ENCODE measurements around the gene CTAGE8.
"Not testable (repeated sequence)": the region's sequence is repeated elsewhere in the genome, so short reads cannot be mapped to it uniquely, and the experiment has no call there.

CTAGE8 gene, protein sequence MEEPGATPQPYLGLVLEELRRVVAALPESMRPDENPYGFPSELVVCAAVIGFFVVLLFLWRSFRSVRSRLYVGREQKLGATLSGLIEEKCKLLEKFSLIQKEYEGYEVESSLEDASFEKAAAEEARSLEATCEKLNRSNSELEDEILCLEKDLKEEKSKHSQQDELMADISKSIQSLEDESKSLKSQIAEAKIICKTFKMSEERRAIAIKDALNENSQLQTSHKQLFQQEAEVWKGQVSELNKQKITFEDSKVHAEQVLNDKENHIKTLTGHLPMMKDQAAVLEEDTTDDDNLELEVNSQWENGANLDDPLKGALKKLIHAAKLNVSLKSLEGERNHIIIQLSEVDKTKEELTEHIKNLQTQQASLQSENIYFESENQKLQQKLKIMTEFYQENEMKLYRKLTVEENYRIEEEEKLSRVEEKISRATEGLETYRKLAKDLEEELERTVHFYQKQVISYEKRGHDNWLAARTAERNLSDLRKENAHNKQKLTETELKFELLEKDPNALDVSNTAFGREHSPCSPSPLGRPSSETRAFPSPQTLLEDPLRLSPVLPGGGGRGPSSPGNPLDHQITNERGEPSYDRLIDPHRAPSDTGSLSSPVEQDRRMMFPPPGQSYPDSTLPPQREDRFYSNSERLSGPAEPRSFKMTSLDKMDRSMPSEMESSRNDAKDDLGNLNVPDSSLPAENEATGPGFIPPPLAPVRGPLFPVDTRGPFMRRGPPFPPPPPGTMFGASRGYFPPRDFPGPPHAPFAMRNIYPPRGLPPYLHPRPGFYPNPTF

DNA sequence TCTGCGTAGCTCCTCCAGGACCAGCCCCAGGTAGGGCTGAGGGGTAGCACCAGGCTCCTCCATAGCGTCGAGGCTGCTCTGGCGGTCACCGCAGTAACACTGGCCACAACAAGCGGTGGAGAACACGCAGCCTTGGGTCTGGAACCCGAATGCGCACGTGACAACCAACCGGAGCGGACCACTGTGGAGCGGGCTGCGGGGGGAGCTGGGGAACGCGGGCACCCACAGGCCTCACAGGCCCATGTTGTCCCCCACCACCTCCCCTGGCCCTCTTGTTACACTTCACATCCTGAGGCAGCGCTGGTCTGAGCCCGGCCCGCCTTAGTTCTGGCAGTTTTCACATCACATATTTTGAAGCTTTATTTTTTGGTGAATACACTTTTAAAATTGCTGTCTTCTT, at the start of gene CTAGE8:
TSS of gene CTAGE8 (minus strand) at position 101 of the 400 bp plus-strand sequence. CDS start at position 63, 38 bp downstream.
- not testable (repeated sequence) for DNase-seq (ENCODE audit: low read depth in 3 of 3)

DNA sequence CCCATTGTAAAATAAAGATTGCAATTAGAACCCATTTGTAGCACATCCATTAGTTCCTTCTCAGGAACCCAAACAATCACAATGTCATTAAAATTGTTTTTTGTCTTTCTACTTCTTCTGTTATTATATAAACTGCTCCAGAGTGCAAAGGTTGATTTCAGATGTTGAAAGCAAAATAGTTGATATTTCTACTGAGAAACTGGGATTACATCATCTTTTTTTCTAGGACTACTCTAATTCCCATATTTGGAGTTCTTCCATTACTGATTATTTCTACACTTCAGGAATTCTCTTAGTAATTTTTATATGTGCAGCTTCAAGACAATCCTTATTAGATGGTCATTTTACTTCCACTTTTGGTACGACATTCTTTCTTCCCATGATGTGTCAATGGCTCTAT, 48.4 kb upstream of the CTAGE8 start:
- not testable (repeated sequence) for DNase-seq (ENCODE audit: low read depth in 3 of 3)

- not testable (repeated sequence) for DNase-seq (ENCODE audit: low read depth in 3 of 3)
Measured at GRCh38 chr7:144311872-144312469, 42.9 kb upstream of the CTAGE8 start, which contains the start of gene OR2A1. OR2A1 (plus strand) TSS chr7:144312419; CDS start chr7:144318125, 5,706 bp downstream.

DNA sequence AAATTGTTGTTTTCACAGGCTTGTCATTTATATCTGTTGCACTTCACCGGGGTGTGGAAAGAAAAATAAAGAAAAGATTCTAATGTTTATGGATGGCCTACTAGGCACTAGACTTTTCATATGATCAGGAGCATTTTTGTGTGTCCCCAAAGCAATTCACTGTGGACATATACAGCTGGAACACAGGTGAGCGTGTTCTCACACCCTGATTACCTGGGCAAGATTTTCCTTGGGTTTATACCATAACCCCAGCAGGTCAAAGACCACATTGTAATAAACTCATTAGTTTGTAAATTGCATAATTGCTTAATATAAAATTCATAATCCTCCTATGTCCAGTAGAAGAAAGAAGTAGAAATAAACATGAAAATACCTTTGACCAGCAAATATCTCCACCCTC, 42.1 kb upstream of the CTAGE8 start:
- DNase-seq (ENCODE audit: low read depth in 3 of 3), result not testable (repeated sequence)

DNA sequence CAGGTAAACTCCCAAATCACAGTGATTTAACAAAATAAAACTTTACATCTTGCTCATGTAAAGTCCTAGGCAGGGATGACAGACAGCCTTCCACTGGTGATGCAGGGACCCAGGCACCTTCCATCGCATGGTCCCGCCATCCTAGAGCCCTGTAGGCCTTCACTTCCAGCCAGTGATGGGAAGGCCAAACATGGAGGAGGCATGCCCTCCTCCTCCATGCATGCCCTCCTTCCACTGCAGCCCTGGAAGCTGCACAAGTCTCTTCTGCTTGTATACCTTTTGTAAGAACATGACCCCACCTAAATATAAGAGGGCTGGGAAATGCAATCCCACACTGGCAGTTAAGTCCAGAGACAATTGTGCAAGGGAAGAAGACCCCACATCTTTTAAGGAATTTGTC, 40.6 kb upstream of the CTAGE8 start:
- DNase-seq (ENCODE audit: low read depth in 3 of 3), result not testable (repeated sequence)

DNA sequence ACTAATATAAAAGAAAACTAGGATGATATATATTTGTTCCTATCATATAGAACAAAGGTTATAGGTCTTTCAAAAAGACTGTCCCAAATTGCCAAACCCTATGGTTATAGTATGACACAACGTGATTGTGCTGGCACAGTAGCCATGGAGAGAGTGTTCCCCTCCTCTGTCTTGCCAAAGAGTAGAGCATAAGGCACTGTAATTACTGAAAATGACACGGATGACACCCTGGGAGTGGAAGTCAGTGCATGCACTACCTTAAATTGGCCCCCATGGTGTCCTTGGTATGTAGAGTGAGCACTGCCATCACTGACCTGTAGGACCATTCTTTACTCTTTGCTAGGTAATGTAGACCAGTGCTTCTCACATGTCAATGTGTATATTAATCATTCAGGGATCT, 36.1 kb upstream of the CTAGE8 start:
- DNase-seq (ENCODE audit: low read depth in 3 of 3), result not testable (repeated sequence)

DNA sequence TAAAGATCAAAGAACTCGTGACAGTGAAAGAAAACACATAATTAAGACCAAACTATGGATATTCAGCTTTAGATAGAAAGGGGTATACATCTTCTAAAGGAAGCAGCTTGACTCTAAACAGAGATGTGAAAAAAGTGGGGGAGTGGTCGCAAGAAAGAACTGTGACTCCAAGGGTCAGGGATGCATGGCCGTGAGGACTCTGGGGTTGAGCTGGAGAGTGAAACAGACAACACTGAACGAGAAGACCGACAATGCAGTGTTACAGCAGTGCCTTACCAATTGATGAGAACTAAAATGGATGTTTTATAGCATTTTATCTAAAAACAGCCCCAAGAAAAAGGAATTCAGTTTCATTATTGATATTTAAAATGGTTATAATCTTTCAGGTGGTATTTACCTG, 34.5 kb upstream of the CTAGE8 start:
- not testable (repeated sequence) for DNase-seq (ENCODE audit: low read depth in 3 of 3)

- DNase-seq (ENCODE audit: low read depth in 3 of 3), result not testable (repeated sequence)
Measured at GRCh38 chr7:144302578-144303303, 33.7 kb upstream of the CTAGE8 start.

GRCh38 chr7:144293794-144294499, 24.9 kb upstream of the CTAGE8 start:
- DNase-seq (ENCODE audit: low read depth in 3 of 3), result not testable (repeated sequence)

DNA sequence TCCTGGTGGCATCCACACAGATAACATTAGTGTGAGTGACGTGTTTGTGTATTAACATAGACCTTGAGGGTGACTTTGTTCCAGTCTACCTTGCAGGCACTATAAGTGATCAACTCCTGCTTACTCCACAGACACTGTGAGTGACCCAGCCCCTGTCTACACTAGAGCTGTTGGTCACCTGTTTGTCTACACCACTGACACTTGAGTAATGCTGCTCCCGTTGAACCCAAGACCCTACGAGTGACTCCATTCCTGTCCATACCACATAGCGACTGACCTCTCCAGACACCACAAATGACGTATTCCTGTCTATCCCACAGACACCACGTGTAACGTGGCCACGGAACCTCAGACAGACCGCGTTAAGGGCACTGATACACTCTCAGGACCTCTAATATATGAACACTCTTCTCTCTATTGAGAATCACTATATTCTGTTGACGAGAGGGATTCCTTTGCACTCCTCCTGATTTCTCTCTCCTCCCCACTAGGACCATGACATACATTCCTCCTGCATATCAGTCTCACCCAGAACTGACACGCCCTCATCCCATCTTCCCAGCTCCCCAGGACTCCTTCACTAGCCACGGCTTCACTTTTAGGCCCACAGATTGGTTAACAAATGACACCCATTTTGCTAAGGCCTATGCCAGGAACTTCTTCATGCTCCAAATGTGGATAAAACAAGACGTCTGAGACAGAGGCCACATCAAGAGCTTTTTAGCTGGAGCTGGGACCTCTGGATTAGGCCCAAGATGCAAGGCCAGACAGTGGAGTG, 23.5 kb upstream of the CTAGE8 start:
- DNase-seq (ENCODE audit: low read depth in 3 of 3), result not testable (repeated sequence)

- DNase-seq (ENCODE audit: low read depth in 3 of 3), result not testable (repeated sequence)
Measured at GRCh38 chr7:144291607-144292006, 22.5 kb upstream of the CTAGE8 start.

- DNase-seq (ENCODE audit: low read depth in 3 of 3), result not testable (repeated sequence)
Measured at GRCh38 chr7:144287171-144287784, 18.2 kb upstream of the CTAGE8 start.

DNA sequence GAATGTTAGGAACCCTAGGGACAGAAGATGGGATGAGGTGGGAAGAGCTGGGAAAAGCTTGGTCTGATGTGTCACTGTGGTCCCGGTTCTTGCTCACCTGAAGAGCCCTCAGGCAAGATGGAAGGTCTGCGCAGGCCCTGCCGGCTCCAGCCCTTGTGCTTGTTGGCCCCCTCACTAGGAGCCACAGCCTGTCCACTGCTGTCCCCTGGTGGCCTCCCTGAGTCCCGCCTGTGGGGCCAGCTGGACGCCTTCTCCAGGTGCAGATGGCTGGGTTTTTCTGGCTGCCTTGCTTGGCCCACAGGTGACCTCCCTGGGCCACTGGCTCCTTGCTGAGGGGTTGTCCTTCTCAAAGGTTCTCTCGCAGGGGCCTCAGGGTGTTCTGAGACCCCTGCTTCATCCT, 14.6 kb upstream of the CTAGE8 start:
- DNase-seq (ENCODE audit: low read depth in 3 of 3), result not testable (repeated sequence)

- not testable (repeated sequence) for DNase-seq (ENCODE audit: low read depth in 3 of 3)
Measured at GRCh38 chr7:144282490-144282889, 13.4 kb upstream of the CTAGE8 start.

DNA sequence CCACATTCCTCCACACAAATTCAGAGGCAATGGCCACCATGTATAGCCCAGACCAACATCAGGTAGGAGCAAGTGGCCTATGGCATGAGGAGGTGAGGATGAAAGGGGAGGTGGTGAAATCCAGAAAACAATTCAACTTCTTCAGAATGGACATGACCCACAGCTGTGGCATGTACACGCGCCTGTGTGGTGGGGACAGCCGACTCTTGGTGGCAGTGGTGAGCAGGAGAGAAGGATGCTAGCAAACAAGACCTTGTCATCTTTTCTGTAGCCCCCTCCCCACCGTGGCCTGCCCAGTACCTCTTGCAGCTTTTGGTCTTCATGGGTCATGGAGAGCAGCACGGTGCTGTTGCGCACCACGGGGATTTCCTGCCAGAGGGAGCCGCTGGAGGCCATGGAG, 12.9 kb upstream of the CTAGE8 start:
- DNase-seq (ENCODE audit: low read depth in 3 of 3), result not testable (repeated sequence)

GRCh38 chr7:144280010-144280409, 10.9 kb upstream of the CTAGE8 start:
- DNase-seq (ENCODE audit: low read depth in 3 of 3), result not testable (repeated sequence)

DNA sequence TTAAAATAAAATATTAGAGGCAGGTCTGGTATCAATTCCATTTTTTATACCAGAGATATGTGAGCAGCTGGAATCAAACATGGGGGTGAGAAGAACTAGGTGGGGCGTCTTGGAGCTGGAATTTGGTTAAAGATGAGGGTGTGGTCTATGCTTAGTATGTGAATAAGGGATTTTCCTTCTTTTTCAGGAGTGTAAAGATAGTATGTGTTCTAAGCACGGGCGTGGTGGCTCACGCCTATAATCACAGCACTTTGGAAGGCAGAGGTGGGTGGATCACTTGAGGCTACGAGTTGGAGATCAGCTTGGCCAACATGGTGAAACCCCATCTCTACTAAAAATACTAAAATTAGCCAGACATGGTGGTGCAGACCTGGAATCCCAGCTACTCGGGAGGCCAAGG, 6.2 kb upstream of the CTAGE8 start:
- not testable (repeated sequence) for DNase-seq (ENCODE audit: low read depth in 3 of 3)

GRCh38 chr7:144264692-144265091, 4.4 kb downstream of the CTAGE8 start, which contains the start of gene OR2A7:
OR2A7 (minus strand) TSS chr7:144264792; CDS start chr7:144259628, 5,164 bp downstream.
- not testable (repeated sequence) for DNase-seq (ENCODE audit: low read depth in 3 of 3)

- DNase-seq (ENCODE audit: low read depth in 3 of 3), result not testable (repeated sequence)
Measured at GRCh38 chr7:144262128-144262527, 7.0 kb downstream of the CTAGE8 start.
